B cell (primary cell): ENCODE results near the gene ZNF784. TPM values are rescaled to one million over a fixed set of nuclear protein-coding genes. Genes with fewer than 3 reads are reported as not detected.

Experiments
- ATAC-seq: fragments of 200-7000 bp; cut with Tn5 transposase; one replicate; pipeline ENCODE4 v1.10.0; 2021; ENCODE audit warnings: low read depth, mild to moderate bottlenecking, moderate number of reproducible peaks, moderate library complexity
- CTCF ChIA-PET: fragments of 350-600 bp; sonication (Branson Sonifier 250); formaldehyde crosslinking; loops from one replicate; lab custom pipeline; 2021; ENCODE audit warnings: antibody characterized with exemption, inconsistent platforms; lab: Charles Lee
- POLR2A ChIA-PET: fragments of 350-600 bp; sonication (Branson Sonifier 250); formaldehyde crosslinking; loops from one replicate; lab custom pipeline; 2021; ENCODE audit warnings: antibody characterized with exemption; lab: Charles Lee
- DNase-seq: peaks from one replicate; pipeline ENCODE4 v3.0.0; 2013
- H2AFZ ChIP-seq: 2 replicates; pipeline ENCODE4 v1.6.1; 2012; ENCODE audit warnings: mild to moderate bottlenecking, low read depth, low read length; ENCODE audit not compliant: insufficient read depth, poor library complexity, severe bottlenecking
- H3K27ac ChIP-seq, 2 donors: 1 replicate in 1 of 2; 2 replicates in 1 of 2; pipeline ENCODE4 v1.5.1; 2012 to 2013; ENCODE audit warnings: low read length in 2 of 2, mild to moderate bottlenecking in 2 of 2, moderate library complexity in 1 of 2
- H3K27me3 ChIP-seq, 4 experiments: fragments of 200-600 bp in 1 of 4; sonication (generic) in 1 of 4; replicated peaks in 1 of 4; 1 replicate in 2 of 4; 2 replicates in 2 of 4; pipeline versions ENCODE4 v1.6.1 to v1.7.0; 2013 to 2016; ENCODE audit warnings: low read length in 3 of 4, mild to moderate bottlenecking in 2 of 4, mixed read lengths in 1 of 4, moderate library complexity in 1 of 4; ENCODE audit not compliant: insufficient read depth in 4 of 4, control insufficient read depth in 3 of 4; ENCODE audit errors: control extremely low read depth in 1 of 4
- H3K36me3 ChIP-seq, 2 experiments: replicated peaks in 1 of 2; 1 replicate in 1 of 2; 2 replicates in 1 of 2; pipeline versions ENCODE4 v1.6.1 to v1.7.1; 2013; ENCODE audit warnings: low read length in 1 of 2; ENCODE audit not compliant: insufficient read depth in 2 of 2, control insufficient read depth in 1 of 2; ENCODE audit errors: control extremely low read depth in 1 of 2, extremely low read depth in 1 of 2
- H3K4me1 ChIP-seq, 2 donors: fragments of 200-600 bp in 1 of 2; sonication (generic) in 1 of 2; 1 replicate in 1 of 2; 2 replicates in 1 of 2; pipeline versions ENCODE4 v1.5.1 to v1.6.1; 2013 to 2017; ENCODE audit warnings: low read length in 2 of 2; ENCODE audit not compliant: control insufficient read depth in 2 of 2, insufficient read depth in 2 of 2
- H3K4me2 ChIP-seq: replicated peaks from 2 replicates; pipeline ENCODE3; 2012; ENCODE audit warnings: mild to moderate bottlenecking, low read depth, low read length; ENCODE audit not compliant: poor library complexity, severe bottlenecking
- H3K4me3 ChIP-seq, 5 experiments: fragments of 200-600 bp in 1 of 5; sonication (generic) in 1 of 5; 1 replicate in 3 of 5; 2 replicates in 2 of 5; pipeline versions ENCODE4 v1.5.1 to v1.7.0; 2011 to 2016; ENCODE audit warnings: low read length in 4 of 5, mild to moderate bottlenecking in 4 of 5, low read depth in 2 of 5, control low read depth in 1 of 5, moderate library complexity in 1 of 5; ENCODE audit not compliant: insufficient read depth in 1 of 5; ENCODE audit errors: control extremely low read depth in 1 of 5, extremely low read depth in 1 of 5
- H3K79me2 ChIP-seq: fragments of 200-600 bp; sonication (generic); one replicate; pipeline ENCODE4 v1.6.0; 2016; ENCODE audit warnings: low read length; ENCODE audit not compliant: control insufficient read depth, insufficient read depth
- H3K9ac ChIP-seq: fragments of 200-600 bp; sonication (generic); 2 replicates; pipeline ENCODE4 v1.6.1; 2017; ENCODE audit warnings: mild to moderate bottlenecking, low read length, moderate library complexity
- H3K9me3 ChIP-seq, 3 donors: one replicate each; pipeline versions ENCODE4 v1.6.1 to v1.7.1; 2013; ENCODE audit warnings: low read length in 2 of 3; ENCODE audit not compliant: control insufficient read depth in 2 of 3, insufficient read depth in 1 of 3; ENCODE audit errors: control extremely low read depth in 1 of 3
- H4K20me1 ChIP-seq: 2 replicates; pipeline ENCODE4 v1.6.0; 2012; ENCODE audit warnings: mild to moderate bottlenecking, low read length; ENCODE audit not compliant: insufficient read depth, control insufficient read depth, poor library complexity, severe bottlenecking
- H3K27ac Mint-ChIP-seq: one replicate; pipeline ENCODE4 v1.8.0; 2021; ENCODE audit warnings: mixed read lengths
- H3K27me3 Mint-ChIP-seq: one replicate; pipeline ENCODE4 v1.8.0; 2021; ENCODE audit warnings: mixed read lengths
- H3K4me1 Mint-ChIP-seq: one replicate; pipeline ENCODE4 v1.8.0; 2021; ENCODE audit warnings: mixed read lengths
- H3K4me3 Mint-ChIP-seq: one replicate; pipeline ENCODE4 v1.8.0; 2021; ENCODE audit warnings: mixed read lengths
- H3K9me3 Mint-ChIP-seq: one replicate; pipeline ENCODE4 v1.8.0; 2022; ENCODE audit warnings: mixed read lengths; ENCODE audit not compliant: insufficient read depth
- CTCF ChIP-seq: fragments of 200-600 bp; IDR thresholded peaks from one replicate; pipeline ENCODE4 v1.8.0; 2022; ENCODE audit warnings: antibody characterized with exemption, mild to moderate bottlenecking
- EZH2 ChIP-seq: IDR thresholded peaks from 2 replicates; pipeline ENCODE4 v1.6.1; 2012; ENCODE audit warnings: borderline replicate concordance, low read depth, mild to moderate bottlenecking, moderate library complexity, low read length; ENCODE audit not compliant: insufficient read depth, poor library complexity, severe bottlenecking
- WGBS: methylation state at CpG from one replicate; pipeline ENCODE4 v1.1.5; 2013; ENCODE audit warnings: missing lambda C conversion rate; ENCODE audit not compliant: insufficient coverage; 5-methylcytosine and 5-hydroxymethylcytosine counted together
- intact Hi-C: fragments of 100-400 bp; cut with micrococcal nuclease; formaldehyde crosslinking; loops from one replicate; pipeline ENCODE4 v1.10.0; 2022
- polyA plus RNA-seq: library from polyadenylated mRNA; depleted of rRNA; stranded (reverse); fragments of >200 nt; gene quantifications from 2 replicates; pipeline ENCODE4 v1.2.3, GENCODE V29; 2012
- total RNA-seq, 2 donors: library from RNA; stranded (reverse); fragments of 120-200 nt in 1 of 2; gene quantifications; 1 replicate in 1 of 2; 2 replicates in 1 of 2; pipeline versions ENCODE4 v1.2.3 to v1.2.4, GENCODE V29; 2013 to 2022

ZNF784 gene
- total and polyA plus RNA-seq, 2 donors (not counting 1 experiment from before 2014, with no cell fraction given) = 9.2 to 9.7 TPM

GRCh38 chr19:55611300-55611982 lies 12.9 kb downstream of the ZNF784 start:
- TF ChIP-seq EZH2 (no peak), CTCF (no peak)
- peak overlapping the region; percentile 20 for H3K4me2 ChIP-seq
- H3K9ac ChIP-seq = no peak overlapping the region
- ChIA-PET CTCF (interaction anchor here (0.6 to 4.9 kb wide), 3 partner anchors 21 to 108 kb away, joined by 3 to 21 read pairs (median 3); no protein-coding TSS in a partner anchor), POLR2A (no interaction called here)
- intact Hi-C loops = no loop called here
- Mint-ChIP-seq H3K4me1 (peaks cover 55% of the 10 kb centered on the region), H3K27me3 (no peaks in the 10 kb centered on the region), H3K9me3 (no peaks in the 10 kb centered on the region), H3K27ac (peak overlapping the region; percentile 18), H3K4me3 (no peak overlapping the region)
- no peaks in the 10 kb centered on the region for H3K27me3 ChIP-seq
- 87% methylated on average over 11 of the region's 15 CpGs for WGBS
- H3K9me3 ChIP-seq = no peaks in the 10 kb centered on the region
- H3K79me2 ChIP-seq = peaks cover 65% of the 10 kb centered on the region
- peaks cover 0 to 18% of the 10 kb centered on the region in 2 experiments for H3K36me3 ChIP-seq
- H2AFZ ChIP-seq = no peak overlapping the region
- H4K20me1 ChIP-seq = peaks cover 35% of the 10 kb centered on the region
- H3K4me1 ChIP-seq = peaks cover 17 to 24% of the 10 kb centered on the region in 2 donors
- peak overlapping the region in 1 of 2 donors; percentile 70 for H3K27ac ChIP-seq
- H3K4me3 ChIP-seq = no peak overlapping the region
- DNase-seq = no peak
- ATAC-seq = no peak

- Histone ChIP-seq H2AFZ (no peak overlapping the region), H3K36me3 (peaks cover 0 to 13% of the 10 kb centered on the region in 2 experiments), H3K27ac (no peak overlapping the region), H3K4me1 (peaks cover 24 to 40% of the 10 kb centered on the region in 2 donors), H3K79me2 (peaks cover 66% of the 10 kb centered on the region), H3K4me3 (no peak overlapping the region), H3K27me3 (no peaks in the 10 kb centered on the region), H4K20me1 (peaks cover 30% of the 10 kb centered on the region), H3K9me3 (no peaks in the 10 kb centered on the region), H3K9ac (no peak overlapping the region), H3K4me2 (no peak overlapping the region)
- DNase-seq = no peak
- H3K4me3 Mint-ChIP-seq = no peak overlapping the region
- peaks cover 68% of the 10 kb centered on the region for H3K4me1 Mint-ChIP-seq
- TF ChIP-seq EZH2 (no peak), CTCF (no peak)
- intact Hi-C loops = loop anchor here (5.0 to 10.0 kb wide), 3 partner anchors 33 to 355 kb away; partner anchors contain the start of genes BRSK1, HSPBP1, PPP6R1 and ZNF580
- H3K27ac Mint-ChIP-seq = no peak overlapping the region
- CTCF ChIA-PET = interaction anchor here (4.9 kb wide), 1 partner anchor 23 kb away, joined by 21 read pairs; no protein-coding TSS in a partner anchor
- POLR2A ChIA-PET = no interaction called here
- H3K27me3 Mint-ChIP-seq = no peaks in the 10 kb centered on the region
- WGBS = 100% methylated on average over 5 of the region's 5 CpGs
- H3K9me3 Mint-ChIP-seq = no peaks in the 10 kb centered on the region
- no peak for ATAC-seq
Measured at GRCh38 chr19:55609326-55609725, 15.0 kb downstream of the ZNF784 start.
